HG02571 (cell line): Measurements from ENCODE around the gene OPA3.

Experiments used
- ATAC-seq: cut with Tn5 transposase; IDR thresholded peaks from one replicate; pipeline ENCODE4 v1.9.1; 2021; ENCODE audit warnings: mild to moderate bottlenecking, moderate library complexity; ENCODE audit not compliant: unreplicated experiment

Gene OPA3

GRCh38 chr19:45568732-45569131, 15.9 kb downstream of the OPA3 start:
- no peak for ATAC-seq

GRCh38 chr19:45567609-45568008, 17.0 kb downstream of the OPA3 start:
- ATAC-seq = no peak

GRCh38 chr19:45564131-45564780, 20.3 kb downstream of the OPA3 start:
- ATAC-seq = no peak

DNA sequence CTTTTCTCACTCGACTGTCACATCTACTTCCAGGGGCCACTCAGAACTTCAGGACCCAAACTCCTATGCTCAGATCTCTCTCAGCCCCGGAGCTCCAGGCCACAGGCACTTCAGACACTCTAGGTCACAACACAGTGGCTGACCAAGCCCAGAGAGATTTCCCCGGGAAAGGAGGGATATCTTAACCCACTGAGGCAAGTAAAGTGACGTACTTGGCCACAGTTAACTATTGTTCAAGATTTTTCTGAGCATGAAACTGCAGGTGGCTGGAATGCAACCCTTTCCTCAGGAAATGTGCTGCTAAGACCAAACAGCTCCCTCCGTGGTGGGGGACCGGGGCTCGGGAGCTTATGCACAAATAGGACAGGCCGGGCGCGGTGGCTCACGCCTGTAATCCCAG, 23.9 kb downstream of the OPA3 start:
- no peak for ATAC-seq

DNA sequence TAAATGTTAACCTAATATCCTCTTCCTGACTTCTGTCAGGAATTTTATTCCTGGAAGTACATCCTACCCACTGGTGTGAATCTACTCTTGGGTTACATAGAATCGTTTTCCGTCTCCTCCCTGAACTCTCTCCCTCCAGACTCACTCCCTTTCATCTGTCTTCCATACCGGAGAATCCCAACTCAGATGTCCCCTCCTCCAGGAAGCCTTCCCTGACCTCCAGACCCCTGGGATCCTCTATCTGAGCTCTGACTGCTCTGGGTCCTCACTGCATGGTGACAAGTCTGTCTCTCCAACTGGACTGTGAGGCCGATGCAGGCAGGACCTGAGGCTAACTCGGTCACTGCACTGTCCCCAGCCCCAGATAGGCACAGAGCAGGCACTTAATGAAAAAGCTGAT, 24.6 kb downstream of the OPA3 start:
- ATAC-seq = no peak

DNA sequence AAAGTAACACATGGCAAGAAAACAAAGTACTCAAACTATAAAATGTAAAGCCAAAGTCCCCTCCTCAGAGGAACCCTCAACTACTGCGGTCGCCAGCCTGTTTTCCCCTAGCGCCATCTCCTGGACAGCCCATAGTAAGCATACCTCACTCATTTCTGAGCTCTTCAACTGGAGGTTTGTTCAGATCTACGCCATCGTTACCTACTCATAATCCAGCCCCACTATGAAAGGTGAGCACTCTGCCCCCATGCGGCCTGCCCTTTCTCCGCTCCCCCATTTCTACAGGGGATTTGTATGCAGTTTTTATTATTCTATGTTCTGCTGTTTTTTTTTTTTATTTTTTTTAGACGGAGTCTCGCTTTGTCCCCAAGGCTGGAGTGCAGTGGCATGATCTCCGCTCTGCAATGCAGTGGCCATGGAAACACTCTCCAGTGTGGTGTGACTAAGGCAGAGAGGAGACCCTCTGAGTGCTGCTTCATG, 26.2 kb downstream of the OPA3 start:
- no peak for ATAC-seq

DNA sequence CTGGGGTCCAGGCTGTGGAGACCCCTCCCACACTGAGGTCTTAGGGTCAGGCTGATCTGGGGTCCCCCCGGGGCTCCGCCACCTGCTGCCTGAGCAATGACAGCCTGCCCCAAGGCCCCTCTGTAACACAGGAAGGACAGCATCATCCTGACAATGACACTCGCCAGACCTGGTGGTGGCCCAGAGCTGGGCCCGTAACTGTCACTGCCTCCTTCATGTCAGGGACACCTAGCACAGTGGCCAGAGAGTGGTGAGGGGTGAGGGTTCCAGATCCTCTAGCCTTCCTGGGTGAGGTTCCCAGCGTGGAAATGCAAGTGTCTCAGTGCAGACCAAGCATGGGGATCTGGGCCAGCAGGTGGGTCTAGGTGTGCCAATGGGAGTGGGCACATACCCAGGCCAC, 27.8 kb downstream of the OPA3 start:
- no peak for ATAC-seq

DNA sequence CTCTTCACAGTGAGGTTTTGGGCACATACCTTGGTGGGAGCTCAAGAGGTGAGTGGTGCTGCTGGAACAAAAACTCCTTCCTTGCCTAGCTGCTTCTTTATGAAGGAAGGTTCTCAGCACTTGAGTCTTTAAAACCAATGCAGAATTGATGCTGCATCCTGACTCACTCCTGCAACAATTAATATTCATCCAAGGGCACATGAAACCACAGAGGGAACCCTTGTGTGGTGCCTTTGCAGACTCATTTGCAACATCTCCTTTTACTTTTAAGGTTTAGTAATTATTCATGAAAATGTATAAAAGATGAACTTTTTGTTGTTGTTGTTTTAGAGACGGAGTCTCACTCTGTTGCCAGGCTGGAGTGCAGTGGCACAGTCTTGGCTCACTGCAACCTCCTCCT, 30.1 kb downstream of the OPA3 start:
- ATAC-seq = no peak

DNA sequence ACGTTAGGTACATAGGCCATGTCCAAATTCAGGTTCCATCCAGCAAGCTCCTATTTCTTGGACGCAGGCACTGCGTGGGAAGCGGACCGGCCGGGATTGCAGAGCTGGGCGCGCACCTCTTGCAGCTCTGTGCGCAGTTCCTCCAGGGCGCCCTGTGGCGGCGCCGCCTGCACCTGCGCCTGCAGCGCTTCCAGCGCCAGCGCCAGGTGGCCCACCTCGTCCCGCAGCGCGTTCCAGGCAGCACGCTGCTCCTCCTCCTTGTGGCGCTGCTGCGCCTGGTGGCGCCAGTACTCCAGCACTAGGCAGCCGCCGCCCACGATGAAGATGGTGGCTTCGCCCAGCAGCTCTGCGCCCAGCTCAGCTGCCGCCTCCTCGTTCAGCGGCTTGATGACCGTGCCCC, 31.1 kb downstream of the OPA3 start:
- no peak for ATAC-seq

DNA sequence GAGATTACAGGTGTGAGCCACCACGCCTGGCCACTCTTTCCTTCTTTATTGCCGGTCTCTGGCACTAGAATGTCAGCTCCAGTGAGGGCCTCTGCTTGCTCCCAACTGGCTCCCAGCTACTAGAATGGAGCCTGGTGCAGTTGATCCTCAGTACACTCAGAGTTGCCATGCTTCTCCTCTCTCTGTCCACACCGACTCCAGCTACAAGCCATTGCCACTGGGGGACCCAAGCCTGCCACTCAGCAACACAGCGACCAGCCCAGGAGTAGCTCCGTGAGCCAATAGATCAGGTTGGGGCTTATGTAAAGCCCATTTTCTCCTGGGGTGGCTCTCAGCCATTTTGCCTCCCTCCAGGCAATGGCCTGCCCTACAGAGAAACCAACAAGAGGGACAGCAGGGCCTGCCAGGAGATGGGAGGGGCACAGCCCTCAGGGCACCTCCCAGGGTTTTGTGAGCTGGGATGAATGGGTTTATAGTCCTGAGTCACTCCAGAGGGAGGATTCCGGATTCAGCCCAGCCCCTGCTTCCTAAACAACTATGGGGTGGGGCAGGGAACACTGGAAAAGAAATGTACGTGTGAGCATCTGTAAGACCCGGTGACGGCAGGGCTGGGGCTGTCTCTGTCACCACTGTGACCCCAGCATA, 36.5 kb downstream of the OPA3 start:
- no peak for ATAC-seq

- no peak for ATAC-seq
Observed at GRCh38 chr19:45547211-45547770, 37.3 kb downstream of the OPA3 start.

GRCh38 chr19:45542234-45542668, 42.4 kb downstream of the OPA3 start:
- no peak for ATAC-seq

DNA sequence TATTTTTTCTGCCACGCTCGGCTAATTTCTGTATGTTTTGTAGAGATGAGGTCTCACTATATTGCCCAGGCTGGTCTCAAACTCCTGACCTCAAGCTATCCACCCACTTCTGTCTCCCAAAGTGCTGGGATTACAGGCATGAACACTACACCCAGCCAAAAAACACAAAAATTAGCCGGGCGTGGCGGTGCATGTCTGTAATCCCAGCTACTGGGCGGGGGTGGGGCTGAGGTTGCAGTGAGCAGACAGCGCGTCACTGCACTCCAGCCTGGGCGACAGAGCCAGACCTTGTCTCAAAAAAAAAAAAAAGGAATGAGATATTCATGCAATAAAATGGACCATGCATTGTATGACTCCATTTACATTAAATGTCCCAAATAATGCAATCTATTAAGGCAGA, 45.1 kb downstream of the OPA3 start:
- no peak for ATAC-seq

DNA sequence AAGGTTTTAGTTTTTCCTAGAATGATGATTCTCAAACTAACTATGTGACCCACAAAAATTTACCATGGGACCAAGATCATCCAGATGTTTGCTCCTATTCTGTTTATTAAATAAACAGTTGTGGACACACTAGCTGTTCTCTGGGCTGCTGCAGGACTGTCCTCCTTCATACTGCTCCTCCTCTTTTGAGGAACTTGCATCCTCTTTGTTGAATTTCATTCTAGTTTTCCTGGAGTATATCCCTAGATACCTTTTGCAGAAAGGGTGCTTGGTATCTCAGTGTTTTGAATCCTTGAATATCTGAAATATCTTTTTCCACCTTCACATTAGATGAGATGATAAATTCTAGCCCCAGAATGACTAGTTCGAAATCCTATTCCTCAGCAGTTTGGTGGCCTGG, 53.3 kb downstream of the OPA3 start:
- ATAC-seq = no peak

DNA sequence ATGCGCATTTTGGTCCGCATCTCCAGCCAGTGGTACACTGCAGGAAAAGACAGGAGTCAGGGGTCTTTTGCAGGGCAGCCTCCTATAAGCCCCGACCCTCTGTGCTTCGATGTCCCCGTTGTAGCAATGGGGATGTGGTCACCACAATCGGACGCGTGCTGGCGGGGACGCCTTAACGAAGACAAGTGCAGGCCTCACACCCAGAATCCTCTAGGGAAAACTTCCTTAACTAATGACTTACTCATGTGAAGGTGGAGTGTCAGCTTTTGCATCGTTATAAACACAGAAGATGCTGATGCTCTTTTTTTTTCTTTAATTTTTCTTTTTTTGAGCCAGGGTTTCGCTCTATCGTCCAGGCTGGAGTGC, 55.2 kb downstream of the OPA3 start:
- ATAC-seq = no peak

- no peak for ATAC-seq
Observed at GRCh38 chr19:45528744-45529419, 55.7 kb downstream of the OPA3 start.

DNA sequence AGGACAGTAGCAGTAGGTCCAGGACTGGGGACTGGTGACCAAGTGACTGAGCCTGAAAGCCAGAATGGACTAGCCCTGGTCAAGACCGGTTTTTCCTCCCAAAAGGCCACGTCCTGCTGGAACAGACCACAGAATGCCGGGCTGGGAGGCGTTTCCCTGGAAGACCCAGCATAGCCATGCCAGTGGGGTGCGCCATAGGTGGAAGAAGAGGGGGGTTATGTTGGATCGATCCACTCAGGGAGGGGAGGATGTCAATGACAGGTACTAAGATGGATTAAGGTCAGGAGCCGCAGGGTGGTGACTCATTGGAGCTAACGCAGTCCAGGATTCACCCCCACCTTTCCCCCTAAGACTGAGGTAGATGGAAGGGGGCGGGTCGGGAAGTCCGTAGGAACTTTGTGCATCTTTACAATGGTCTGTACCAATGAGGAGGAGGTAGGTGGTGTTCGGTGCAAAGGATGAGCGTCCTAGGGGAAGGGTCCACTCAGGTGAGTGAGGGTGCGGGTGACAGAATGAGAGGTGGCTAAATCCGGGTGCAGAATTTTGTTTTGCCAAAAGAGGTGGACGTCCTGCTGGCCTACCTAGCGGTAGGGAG, 56.4 kb downstream of the OPA3 start:
- no peak for ATAC-seq

GRCh38 chr19:45527731-45528130, 56.9 kb downstream of the OPA3 start:
- no peak for ATAC-seq

DNA sequence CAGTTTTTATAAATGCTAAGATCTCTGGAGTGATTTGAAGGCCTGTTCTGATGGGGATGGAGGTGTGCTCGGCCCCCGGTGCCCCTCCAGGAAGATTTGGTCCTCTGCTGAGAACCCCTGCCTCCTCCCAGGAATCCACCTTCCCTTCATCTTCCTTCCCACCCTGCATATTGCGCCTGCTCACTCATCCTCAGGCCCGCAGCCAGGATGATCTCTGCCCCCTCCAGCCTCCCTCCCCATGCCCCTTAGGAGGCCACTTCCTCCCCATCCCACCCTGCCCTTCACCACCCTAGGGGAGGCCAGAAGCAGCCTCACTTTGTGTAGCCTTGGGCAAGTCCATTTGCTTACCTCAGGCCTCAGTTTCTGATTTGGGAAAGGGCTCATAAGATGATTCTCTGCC, 57.6 kb downstream of the OPA3 start:
- no peak for ATAC-seq

DNA sequence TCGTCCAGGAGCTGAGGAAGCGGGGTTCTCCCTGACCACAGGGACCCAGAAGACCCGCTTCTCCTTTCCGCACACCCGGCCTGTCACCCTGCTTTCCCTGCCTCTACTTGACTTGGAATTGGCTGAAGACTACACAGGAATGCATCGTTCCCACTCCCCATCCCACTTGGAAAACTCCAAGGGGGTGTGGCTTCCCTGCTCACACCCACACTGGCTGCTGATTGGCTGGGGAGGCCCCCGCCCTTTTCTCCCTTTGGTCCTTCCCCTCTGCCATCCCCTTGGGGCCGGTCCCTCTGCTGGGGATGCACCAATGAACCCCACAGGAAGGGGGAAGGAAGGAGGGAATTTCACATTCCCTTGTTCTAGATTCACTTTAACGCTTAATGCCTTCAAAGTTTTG, 58.5 kb downstream of the OPA3 start:
- no peak for ATAC-seq

- no peak for ATAC-seq
Observed at GRCh38 chr19:45524575-45525129, 60.0 kb downstream of the OPA3 start.
